ENCODE data around the gene ASTN1.

DNA sequence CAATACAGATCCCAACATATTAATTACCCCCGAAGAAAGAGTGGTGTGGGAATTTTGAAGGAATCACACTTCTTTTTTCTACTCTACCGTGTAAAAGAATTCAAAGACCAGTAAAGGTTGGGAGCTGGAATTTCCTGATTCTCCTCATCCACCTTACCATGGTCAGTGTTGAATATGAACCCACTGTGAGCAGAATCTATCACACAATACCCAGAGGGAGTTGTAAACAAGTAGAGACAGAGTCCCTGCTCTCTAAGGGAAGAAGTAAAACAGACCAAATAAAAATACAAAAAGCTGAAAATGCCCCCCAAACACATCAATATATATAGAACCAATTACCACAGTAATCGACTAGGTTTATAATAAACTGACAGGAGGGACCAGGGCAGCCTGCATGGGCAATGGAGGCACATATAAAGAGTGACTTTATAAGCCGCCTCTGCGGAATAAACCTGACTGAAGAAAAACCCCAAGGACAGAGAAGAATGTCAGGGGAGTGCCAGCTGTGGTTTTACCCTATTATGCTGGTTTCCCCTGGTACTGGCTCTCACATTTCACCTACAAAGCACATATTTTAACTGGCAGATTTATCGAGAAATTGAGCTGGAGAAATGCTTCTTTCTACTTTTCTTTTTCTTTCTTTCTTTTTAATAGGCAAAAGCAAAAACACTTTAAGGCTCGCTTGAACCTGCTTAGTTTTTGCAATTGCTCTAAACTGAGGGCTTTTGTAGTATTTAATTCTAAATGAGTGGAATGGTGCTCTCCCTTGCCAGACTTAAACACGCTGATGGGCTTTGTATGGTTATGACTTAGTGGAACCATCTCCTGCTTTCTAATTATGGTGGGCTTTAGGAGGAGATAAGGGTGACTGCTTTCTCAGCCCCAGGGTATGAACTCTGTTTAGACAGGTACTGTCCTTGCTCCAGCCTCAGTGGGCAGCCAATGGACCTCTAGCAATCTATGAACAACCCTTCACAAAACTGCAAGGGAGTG lies 244.8 kb downstream of the ASTN1 start:
- TF ChIP-seq, protein P1, sequence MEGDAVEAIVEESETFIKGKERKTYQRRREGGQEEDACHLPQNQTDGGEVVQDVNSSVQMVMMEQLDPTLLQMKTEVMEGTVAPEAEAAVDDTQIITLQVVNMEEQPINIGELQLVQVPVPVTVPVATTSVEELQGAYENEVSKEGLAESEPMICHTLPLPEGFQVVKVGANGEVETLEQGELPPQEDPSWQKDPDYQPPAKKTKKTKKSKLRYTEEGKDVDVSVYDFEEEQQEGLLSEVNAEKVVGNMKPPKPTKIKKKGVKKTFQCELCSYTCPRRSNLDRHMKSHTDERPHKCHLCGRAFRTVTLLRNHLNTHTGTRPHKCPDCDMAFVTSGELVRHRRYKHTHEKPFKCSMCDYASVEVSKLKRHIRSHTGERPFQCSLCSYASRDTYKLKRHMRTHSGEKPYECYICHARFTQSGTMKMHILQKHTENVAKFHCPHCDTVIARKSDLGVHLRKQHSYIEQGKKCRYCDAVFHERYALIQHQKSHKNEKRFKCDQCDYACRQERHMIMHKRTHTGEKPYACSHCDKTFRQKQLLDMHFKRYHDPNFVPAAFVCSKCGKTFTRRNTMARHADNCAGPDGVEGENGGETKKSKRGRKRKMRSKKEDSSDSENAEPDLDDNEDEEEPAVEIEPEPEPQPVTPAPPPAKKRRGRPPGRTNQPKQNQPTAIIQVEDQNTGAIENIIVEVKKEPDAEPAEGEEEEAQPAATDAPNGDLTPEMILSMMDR (IDR thresholded peaks at IDR 0.05) = no peak
- TF ChIP-seq POLR2A (IDR thresholded peaks at IDR 0.05) = no peak
